BE2C (cell line): ENCODE data around the gene GRID1.

Experiments used
- DNase-seq: peaks from one replicate; pipeline ENCODE4 v3.0.0-alpha.2; 2020
- H3K27me3 ChIP-seq: fragments of 250-450 bp; sonication (Bioruptor Pico); 2 replicates; pipeline ENCODE4 v1.5.1; 2020; ENCODE audit warnings: mild to moderate bottlenecking
- H3K36me3 ChIP-seq: fragments of 250-450 bp; sonication (Bioruptor Pico); 2 replicates; pipeline ENCODE4 v1.5.1; 2020; ENCODE audit warnings: mild to moderate bottlenecking
- H3K4me1 ChIP-seq: fragments of 250-450 bp; sonication (Bioruptor Pico); 2 replicates; pipeline ENCODE4 v1.5.1; 2020
- H3K4me3 ChIP-seq: 2 replicates; pipeline ENCODE4 v1.5.1; 2011; ENCODE audit warnings: low read depth, low read length
- H3K9me3 ChIP-seq: fragments of 250-450 bp; sonication (Bioruptor Pico); 2 replicates; pipeline ENCODE4 v1.5.1; 2020
- TF ChIP-seq, protein P1 (sequence below): IDR thresholded peaks from 2 replicates; pipeline ENCODE4 v1.5.1; 2012; ENCODE audit warnings: mild to moderate bottlenecking, low read depth, low read length

The GRID1 gene

DNA sequence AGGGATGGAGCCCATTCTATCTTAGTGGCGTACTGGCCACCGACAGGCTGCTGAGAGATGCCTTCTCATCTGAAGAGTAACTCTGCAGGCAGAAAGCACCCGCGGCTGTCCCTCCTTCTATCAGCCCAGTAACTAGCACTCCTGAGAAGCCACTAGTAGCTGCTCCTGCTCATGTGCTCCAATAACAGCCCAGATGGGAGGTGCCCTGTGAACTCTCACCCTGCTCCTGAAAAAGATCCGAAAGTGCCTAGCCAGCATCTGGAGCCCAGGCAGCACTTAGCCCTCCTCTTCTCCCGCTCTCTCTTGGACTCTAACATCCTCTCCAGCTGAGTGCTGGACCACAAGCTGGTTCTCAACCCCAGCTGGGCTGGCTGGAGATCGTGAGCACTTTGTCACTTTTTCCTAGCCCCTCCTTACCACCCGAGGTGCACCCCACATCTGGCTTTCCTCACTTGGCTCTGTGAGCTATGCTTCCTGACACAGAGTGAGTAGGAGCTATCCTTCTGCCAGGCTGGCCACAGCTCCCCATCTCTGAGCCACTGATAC lies 239.2 kb downstream of the GRID1 start:
- no peaks in the 10 kb centered on the region for H3K9me3 ChIP-seq
- peaks cover 11% of the 10 kb centered on the region for H3K4me1 ChIP-seq
- TF ChIP-seq, protein P1, sequence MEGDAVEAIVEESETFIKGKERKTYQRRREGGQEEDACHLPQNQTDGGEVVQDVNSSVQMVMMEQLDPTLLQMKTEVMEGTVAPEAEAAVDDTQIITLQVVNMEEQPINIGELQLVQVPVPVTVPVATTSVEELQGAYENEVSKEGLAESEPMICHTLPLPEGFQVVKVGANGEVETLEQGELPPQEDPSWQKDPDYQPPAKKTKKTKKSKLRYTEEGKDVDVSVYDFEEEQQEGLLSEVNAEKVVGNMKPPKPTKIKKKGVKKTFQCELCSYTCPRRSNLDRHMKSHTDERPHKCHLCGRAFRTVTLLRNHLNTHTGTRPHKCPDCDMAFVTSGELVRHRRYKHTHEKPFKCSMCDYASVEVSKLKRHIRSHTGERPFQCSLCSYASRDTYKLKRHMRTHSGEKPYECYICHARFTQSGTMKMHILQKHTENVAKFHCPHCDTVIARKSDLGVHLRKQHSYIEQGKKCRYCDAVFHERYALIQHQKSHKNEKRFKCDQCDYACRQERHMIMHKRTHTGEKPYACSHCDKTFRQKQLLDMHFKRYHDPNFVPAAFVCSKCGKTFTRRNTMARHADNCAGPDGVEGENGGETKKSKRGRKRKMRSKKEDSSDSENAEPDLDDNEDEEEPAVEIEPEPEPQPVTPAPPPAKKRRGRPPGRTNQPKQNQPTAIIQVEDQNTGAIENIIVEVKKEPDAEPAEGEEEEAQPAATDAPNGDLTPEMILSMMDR: no peak
- no peak for DNase-seq
- H3K36me3 ChIP-seq: no peaks in the 10 kb centered on the region; the same call in 1 of the 2 replicates
- no peak overlapping the region for H3K4me3 ChIP-seq
- no peaks in the 10 kb centered on the region for H3K27me3 ChIP-seq

DNA sequence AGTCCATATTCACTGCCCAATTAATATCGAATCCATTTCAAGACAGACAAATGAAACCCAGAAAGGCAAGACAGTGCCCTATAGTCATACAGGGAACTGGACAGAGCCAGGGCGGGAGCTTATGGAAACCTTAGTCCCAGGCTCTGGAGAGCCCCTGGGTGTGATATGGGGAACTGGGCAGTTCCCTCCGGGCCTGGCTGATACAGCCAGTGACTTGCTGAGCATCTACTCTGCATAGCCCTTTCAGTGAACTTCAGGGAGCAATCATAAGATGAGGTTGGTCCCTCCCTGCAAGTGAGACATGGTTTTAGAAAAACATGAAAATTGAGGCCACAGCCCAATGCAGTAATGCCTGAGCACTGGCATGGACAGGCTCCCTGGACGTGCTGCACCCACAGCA lies 241.9 kb downstream of the GRID1 start:
- Histone ChIP-seq H3K4me3 (no peak overlapping the region), H3K9me3 (no peaks in the 10 kb centered on the region), H3K27me3 (no peaks in the 10 kb centered on the region), H3K36me3 (no peaks in the 10 kb centered on the region; the same call in 1 of the 2 replicates), H3K4me1 (no peaks in the 10 kb centered on the region)
- no peak for DNase-seq
- TF ChIP-seq, protein P1: no peak

DNA sequence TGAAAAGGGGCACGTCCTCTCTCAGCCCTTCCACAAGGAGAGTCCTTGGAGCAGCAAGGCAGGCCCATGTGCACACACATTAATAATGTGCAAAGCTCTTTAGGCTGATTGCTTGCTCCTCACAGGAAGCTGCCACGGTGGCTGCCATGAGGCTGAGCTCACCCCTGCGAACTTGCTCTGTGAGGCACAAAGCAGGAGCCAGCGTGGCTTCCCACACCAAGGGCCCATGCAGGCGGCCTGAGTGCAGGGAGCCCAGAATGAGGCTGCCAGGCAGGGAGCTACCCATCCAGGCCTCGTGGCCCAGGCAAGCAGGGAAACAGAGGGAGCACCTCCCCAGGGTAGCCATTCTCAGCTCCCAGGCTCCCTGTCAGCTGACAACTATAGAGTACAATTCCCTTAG lies 242.9 kb downstream of the GRID1 start:
- no peak for DNase-seq
- H3K9me3 ChIP-seq: no peaks in the 10 kb centered on the region
- no peaks in the 10 kb centered on the region for H3K27me3 ChIP-seq
- H3K4me3 ChIP-seq: no peak overlapping the region
- no peaks in the 10 kb centered on the region for H3K4me1 ChIP-seq
- TF ChIP-seq, protein P1: no peak
- H3K36me3 ChIP-seq: no peaks in the 10 kb centered on the region

DNA sequence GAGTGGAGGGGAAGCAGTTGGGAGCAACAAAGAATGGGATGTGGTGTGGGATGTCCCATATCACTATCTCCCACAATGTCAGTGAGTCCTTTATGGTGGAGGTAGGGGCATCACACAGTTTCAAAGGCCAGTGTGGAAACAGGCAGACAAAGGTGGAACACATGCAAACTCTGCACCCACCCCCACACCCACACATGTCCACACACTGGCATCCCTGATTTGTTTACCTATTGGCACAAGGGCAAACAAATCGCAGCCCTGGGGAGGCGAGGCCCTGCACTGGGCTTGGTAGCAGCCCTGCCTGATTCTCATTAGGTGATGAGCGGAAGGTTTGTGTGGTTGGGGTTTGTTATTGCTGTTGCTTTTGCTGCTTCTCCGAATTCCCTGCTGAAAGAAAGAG lies 243.3 kb downstream of the GRID1 start:
- Histone ChIP-seq H3K9me3 (no peaks in the 10 kb centered on the region), H3K36me3 (no peaks in the 10 kb centered on the region), H3K4me1 (no peaks in the 10 kb centered on the region), H3K27me3 (no peaks in the 10 kb centered on the region), H3K4me3 (no peak overlapping the region)
- TF ChIP-seq, protein P1: no peak
- no peak for DNase-seq

DNA sequence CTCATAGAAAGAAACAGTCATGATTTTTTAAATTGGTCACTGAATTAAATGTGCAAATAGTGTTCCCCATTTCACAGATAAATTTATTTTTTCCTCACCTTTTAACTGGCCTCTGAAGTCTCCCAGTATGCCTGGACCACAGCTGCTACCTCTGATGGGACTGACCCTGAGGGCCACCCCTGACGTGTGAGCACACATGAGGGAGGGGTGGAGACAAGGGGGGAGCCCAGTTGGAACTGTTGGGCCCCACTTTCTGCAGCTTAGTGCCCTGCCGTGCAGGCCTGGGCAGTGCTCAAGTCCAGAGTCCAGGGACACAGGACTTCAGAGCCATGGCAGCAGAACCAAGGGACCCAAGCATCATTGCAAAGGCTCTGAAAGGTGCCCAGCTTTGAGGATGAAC lies 243.9 kb downstream of the GRID1 start:
- TF ChIP-seq, protein P1: no peak
- Histone ChIP-seq H3K4me3 (no peak overlapping the region), H3K9me3 (no peaks in the 10 kb centered on the region), H3K27me3 (no peaks in the 10 kb centered on the region), H3K36me3 (no peaks in the 10 kb centered on the region), H3K4me1 (no peaks in the 10 kb centered on the region)
- no peak for DNase-seq

DNA sequence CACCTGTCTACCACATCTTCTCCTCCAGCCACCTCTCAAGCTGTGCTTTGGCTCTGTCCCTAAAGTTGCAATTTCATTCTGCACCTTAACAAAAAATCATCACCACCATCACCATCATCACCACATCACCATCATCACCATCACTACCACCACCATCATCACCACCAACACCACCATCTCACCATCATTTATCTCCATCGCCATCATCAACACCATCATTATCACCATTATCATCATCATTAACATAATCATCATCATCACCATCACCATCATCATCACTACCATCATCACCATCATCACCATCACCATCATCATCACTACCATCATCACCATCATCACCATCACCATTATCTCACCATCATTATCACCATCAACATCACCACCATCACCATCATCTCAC lies 245.4 kb downstream of the GRID1 start:
- DNase-seq: no peak
- Histone ChIP-seq H3K27me3 (no peaks in the 10 kb centered on the region), H3K9me3 (no peaks in the 10 kb centered on the region), H3K36me3 (no peaks in the 10 kb centered on the region), H3K4me1 (no peaks in the 10 kb centered on the region), H3K4me3 (no peak overlapping the region)
- TF ChIP-seq, protein P1: no peak
